ENCODE results near the gene EFNB3. TPM values are rescaled to one million over a fixed set of nuclear protein-coding genes. Genes with fewer than 3 reads are reported as not detected.
A peak's percentile ranks its signal among the peaks of the same experiment; 100 is the strongest.

The EFNB3 gene
- polyA plus RNA-seq, 1 donor, result 21.3 TPM

DNA sequence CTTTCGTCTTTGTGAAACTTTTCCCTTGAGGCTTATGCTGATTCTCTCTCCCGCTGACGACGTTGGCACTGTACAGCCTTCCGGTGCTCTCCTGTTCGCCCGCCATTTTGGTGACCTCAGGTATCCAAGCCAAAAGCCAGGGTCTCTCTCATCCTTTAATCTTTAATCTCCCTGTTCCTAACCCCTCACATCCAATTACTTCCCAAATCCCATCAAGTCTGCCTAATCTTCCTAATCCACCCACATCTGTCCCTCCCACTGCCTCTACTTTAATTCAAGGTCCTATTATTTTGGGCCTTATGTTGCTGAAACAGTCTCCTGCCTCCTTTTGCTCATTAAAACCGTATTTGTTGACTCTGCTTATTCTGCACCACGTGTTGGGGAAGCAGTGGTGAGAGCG lies 9.4 kb upstream of the EFNB3 start:
- DNase-seq, result no peak

DNA sequence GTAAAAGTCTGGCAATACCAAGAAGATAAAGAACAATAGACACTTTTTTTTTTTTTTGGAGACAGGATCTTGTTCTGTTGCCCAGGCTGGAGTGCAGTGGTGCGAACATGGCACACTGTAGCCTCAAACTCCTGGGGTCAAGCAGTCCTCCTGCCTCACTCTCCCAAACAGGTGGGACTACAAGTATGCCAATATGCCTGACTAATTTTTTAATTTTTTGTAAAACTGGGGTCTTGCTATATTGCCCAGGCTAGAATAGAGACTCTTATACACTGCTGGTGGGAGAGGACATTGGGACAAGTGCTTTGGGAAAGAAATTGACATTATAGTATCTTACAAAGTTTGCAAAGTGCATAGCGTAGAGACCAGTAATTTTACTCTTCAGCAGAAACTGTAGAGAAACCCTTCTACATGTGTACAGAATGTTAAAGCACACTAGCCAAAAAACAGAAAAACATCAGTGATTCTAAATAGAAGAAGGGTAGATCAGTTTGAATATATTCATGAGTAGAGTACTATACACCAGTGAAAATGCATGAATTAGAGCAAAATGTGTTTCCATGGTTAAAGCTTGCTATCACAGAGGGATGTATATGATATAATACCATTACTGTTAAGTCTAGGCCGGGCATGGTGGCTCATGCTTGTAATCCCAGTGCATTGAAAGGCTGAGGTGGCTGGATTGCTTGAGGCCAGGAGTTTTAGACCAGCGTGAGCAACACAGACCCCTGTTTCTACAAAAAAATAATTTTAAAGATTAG lies 7.0 kb upstream of the EFNB3 start:
- DNase-seq, result no peak

DNA sequence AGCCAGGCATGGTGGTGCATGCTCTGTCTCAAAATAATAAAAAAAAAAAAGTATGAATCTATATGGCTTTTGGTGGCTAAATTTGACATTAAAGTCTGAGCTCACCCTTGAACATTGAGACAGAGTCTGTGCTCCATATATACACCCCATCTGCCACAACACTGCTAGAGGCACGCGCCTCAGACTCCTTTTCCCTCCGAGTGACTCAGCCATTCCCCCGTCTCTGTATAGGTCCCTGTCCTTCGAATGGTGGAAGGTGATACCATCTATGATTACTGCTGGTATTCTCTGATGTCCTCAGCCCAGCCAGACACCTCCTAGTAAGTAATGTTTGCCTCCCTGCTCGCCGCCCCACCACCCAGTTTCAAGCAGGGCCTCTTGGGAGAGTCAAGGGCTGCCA lies 4.5 kb upstream of the EFNB3 start:
- no peak for DNase-seq

DNA sequence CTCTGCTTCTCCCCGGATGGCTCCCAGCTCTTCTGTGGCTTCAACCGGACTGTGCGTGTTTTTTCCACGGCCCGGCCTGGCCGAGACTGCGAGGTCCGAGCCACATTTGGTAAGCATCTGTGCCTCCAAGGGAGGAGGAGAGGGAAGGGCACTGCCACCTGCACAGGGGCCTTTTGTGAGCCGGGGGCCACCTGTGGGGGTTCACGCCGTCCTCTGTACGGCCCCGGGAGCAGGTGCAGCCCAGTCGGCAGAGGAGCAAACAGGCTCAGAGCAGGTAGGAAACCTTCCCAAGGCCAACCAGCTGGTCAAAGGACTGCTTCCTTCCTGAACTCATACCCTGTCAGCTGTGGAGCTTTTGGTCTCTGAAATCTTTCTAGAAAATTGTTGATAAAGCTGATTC lies 3.3 kb upstream of the EFNB3 start:
- no peak for DNase-seq

DNA sequence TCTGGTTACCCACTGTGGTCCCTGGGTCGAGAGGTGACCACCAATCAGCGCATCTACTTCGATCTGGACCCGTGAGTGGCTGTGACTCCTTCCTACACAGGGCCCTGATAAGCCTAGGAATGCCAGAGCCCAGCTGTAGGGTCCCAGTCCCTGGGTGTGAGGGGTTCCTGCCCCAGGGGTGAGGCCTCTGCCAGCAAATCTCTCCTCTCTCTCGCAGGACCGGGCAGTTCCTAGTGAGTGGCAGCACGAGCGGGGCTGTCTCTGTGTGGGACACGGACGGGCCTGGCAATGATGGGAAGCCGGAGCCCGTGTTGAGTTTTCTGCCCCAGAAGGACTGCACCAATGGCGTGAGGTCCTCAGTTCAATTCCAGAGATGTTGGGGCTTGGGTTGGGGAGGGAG lies 2.2 kb upstream of the EFNB3 start:
- DNase-seq, result no peak

DNA sequence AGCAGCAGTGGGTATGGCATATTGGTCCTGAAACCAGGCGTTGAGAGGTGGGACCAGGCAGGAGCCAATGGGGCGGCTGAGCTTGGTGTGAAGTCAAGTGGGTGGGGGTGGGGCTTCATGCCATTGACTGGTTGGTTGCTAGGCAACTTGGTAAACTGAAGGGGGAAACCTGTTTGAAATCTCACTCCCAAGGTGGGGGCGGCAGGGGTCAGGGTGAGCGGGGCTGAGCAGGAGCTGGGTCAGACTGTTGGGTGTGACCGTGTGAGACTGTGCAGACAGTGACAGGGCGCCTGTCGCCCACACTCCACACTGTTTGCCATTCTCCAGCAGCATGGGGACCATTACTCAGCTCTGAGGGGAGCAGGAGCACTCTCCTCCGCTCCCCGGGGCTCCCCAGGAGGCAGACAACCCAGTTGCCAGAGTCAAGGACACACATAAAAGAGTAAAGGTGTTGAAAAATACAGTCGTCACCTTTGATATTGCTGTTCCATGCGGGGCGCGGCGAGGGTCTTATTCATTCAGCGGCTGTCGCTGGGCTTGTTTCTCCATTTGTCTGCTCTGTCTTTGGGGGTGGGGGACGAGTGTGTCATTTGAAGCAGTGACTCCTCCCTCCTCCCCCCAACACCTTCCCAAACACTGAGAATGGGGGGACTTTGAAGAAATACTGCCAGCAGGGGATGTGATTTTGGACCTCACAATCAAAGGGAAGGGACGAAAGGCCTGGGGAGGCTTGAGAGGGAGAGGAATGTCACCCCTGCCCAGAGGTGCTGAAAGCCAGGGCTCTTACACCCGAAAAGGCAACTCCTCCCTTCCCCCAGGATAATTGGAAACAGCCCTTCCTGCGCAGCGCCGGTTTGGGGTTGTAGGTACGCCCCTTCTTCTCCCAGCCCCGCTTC lies 1.2 kb upstream of the EFNB3 start:
- peak; percentile 89 for DNase-seq

DNA sequence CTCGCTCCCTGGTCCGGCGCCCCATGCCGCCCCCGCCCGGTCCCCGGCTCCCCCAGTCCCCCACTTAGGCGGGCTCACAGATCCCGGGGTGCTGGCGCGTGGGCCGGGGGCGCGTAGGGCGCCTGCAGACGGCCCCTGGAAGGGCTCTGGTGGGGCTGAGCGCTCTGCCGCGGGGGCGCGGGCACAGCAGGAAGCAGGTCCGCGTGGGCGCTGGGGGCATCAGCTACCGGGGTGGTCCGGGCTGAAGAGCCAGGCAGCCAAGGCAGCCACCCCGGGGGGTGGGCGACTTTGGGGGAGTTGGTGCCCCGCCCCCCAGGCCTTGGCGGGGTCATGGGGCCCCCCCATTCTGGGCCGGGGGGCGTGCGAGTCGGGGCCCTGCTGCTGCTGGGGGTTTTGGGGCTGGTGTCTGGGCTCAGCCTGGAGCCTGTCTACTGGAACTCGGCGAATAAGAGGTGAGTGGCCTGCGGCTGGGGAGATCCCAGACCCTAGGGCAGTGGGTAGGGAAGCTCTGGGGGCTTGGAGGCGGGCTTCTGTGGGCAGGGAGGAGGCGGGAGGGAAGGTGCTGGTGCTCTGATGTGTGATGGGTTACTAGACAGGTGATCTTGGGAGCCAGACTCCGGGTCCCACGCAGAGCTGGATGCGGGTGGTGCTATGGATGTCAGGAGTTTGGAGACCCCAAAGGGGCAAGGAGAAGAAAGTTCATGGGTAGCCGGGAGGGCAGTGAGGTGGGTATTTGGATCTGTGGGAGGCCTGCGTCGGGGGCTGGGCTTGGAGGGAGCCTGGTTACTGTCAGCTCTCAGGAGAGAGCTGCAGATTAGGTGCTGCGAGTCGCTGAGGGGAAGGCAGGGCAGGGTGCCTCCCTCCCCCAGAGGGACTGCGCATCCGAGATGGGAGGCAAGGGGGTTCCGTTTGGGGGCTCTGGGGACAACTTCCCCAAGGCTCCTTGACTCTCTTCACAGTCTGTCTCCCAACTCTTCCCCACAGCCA lies 560 bp downstream of the EFNB3 start:
- peak; percentile 18 for DNase-seq

DNA sequence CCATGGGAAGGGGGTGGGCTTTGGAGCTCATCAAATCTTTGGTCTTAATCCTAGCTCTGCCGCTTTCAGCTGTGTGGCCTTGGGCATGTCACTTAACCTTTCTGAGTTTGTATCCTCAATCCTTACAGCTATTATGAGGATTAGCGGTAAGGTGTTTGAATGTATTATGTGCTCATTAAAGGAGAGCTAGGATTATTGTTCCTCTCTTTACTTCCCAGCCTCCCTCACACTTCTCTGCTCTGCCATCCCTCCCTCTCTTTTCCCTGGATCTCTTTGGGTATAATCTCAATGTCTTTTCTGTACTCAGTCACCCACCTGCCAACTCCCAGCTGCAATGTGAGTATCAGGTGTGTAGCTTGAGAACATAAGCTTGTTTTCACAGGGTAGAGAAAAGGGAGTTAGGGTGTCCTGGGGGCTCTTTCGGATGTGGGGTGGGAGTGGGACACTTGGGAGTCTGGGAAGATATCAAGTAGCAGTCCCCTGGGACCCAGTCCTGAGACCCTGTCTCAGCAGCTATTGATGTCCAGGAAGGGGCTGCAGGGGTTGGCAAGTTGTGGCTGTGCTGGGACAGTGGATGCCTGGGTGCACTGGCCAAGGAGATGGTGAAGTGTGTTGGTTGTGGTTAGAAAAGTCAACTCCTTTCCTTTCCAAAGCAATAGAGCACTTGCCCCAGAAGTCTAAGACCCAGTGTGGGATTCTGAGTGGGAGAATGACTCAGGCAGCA lies 1.8 kb downstream of the EFNB3 start:
- no peak for DNase-seq

DNA sequence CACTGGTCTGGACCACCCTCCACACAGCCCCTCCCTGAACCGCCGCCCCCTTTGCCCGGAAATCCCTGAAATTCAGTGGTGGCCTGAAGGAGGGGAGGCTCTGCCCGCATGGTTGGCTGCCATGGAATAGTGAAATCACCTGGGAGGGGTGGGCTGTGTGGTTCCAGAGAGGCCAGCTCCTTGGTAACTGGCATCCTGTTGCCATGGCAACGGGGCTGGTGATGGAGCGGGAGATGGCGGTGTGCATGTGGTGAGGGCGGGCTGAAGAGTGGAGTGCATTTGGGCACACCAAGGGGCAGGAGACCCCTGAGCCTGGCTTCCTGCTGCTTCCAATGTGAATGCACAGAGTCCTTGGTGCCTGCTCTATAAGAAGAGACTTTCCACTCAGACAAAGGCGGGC lies 2.4 kb downstream of the EFNB3 start:
- no peak for DNase-seq

DNA sequence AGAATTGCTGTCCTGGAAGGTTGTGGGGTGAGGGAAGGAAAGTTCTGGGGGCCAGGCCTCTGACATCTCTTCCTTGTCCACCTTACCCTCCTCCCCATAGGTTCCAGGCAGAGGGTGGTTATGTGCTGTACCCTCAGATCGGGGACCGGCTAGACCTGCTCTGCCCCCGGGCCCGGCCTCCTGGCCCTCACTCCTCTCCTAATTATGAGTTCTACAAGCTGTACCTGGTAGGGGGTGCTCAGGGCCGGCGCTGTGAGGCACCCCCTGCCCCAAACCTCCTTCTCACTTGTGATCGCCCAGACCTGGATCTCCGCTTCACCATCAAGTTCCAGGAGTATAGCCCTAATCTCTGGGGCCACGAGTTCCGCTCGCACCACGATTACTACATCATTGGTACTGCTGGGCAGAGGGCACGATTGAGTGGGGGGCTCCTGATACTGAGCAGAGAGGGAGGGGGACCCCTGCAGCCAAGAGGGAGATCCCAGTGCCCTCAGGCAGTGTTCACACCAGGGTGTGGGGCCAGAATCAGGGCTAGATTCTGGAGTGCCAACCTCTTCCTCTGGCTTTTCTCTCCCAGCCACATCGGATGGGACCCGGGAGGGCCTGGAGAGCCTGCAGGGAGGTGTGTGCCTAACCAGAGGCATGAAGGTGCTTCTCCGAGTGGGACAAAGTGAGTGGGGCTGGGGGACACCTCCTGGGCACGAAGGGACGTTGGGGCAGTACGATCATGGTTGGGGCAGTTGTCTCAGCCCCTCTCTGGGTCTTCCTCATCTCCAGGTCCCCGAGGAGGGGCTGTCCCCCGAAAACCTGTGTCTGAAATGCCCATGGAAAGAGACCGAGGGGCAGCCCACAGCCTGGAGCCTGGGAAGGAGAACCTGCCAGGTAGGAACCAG lies 3.1 kb downstream of the EFNB3 start:
- no peak for DNase-seq

DNA sequence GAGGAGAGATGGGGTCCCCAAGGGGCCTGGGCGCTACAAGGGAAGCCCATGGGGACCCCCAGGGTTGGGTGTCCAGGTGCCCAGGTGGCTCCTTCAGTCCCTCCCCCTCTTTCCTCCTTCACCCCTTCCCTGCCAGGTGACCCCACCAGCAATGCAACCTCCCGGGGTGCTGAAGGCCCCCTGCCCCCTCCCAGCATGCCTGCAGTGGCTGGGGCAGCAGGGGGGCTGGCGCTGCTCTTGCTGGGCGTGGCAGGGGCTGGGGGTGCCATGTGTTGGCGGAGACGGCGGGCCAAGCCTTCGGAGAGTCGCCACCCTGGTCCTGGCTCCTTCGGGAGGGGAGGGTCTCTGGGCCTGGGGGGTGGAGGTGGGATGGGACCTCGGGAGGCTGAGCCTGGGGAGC lies 4.0 kb downstream of the EFNB3 start:
- DNase-seq, result no peak

DNA sequence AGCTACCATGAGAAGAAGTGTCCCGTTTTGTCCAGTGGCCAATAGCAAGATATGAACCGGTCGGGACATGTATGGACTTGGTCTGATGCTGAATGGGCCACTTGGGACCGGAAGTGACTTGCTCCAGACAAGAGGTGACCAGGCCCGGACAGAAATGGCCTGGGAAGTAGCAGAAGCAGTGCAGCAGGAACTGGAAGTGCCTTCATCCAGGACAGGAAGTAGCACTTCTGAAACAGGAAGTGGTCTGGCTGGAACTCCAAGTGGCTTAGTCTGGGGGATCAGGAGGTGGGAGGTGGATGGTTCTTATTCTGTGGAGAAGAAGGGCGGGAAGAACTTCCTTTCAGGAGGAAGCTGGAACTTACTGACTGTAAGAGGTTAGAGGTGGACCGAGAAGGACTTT lies 5.3 kb downstream of the EFNB3 start:
- DNase-seq, result no peak

DNA sequence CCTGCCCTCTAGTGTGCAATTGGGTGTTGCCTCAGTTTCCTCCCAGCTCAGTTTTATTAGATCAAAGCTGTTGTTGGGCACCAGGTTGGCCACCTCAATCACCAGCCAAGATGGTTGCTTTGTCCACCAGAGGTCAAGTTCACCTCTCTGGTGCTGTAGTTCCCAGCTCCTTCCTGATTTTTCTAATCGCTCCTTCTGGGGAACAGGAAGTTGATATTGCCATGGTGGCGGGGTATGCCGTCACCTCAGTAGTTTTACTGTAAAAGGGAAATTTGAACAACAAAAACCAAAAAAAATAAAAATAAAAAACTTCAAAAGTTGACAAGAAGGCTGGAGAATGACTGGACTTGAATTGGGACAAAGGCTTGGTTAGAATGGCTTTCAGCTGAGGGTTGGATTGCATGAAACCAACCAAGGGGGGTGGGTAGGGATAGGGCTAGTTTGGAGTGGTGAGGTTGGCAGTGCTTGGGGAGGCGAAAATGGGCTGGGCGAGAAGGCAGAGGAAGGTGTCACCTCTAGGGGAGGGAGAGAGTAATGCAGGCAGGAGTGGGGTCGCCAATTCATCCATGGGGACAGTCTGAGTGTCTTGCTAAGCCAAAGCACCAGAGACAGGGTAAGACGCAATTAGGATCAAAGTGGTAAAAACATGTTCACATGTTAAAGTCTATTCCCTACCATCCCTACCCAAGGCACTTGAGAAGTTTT lies 6.2 kb downstream of the EFNB3 start:
- DNase-seq, result no peak

DNA sequence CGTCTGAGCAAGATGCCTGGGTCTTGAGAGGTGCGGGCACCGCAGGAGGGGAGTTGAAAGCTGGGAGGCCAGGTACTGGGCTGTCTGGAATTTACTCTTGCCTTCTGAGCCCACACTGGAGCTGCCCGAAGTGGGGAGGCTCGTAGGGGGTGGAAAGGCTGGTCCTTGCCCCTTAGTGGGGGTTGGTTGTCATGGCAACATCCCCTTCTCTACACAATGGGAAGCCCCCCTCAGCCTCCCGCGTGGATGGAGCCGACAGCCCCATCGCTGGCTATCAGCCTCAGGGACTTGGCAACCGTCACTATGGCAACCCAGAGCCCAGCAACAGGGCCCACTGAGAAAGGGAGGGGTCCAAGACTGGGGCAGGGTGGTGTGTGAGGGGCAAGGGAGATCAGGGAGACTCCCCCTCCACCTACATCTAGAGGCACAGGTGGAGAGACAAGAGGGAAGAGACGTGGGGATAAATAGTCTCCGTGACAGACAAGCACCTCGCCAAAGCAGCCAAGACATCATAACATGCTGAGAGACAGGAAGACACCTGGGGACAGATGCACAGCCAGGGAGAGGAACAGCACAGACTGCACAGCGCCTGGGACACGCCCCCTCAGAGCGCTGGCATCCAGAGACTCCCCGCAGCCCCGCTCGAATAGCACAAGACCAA lies 7.2 kb downstream of the EFNB3 start:
- no peak for DNase-seq

DNA sequence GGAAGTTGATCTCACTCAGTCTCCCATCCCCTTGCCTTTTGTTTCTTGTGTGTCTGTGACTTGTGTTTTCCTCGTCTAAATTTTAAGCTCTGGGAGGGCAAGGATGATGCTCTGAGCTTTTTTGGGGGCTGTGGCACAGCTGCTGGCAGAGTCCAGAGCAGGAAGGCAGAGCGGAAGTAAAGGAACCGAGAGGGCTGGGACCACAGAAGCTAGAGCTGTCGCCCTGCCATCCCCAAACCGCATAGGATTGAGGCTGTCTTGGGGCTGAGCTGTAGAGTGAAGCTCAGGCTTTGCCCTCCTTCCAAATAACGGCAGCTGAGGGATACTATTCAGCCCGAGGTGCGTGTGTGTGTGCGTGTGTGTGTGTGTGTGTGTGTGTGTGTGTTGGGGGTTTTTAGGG lies 8.8 kb downstream of the EFNB3 start:
- no peak for DNase-seq

DNA sequence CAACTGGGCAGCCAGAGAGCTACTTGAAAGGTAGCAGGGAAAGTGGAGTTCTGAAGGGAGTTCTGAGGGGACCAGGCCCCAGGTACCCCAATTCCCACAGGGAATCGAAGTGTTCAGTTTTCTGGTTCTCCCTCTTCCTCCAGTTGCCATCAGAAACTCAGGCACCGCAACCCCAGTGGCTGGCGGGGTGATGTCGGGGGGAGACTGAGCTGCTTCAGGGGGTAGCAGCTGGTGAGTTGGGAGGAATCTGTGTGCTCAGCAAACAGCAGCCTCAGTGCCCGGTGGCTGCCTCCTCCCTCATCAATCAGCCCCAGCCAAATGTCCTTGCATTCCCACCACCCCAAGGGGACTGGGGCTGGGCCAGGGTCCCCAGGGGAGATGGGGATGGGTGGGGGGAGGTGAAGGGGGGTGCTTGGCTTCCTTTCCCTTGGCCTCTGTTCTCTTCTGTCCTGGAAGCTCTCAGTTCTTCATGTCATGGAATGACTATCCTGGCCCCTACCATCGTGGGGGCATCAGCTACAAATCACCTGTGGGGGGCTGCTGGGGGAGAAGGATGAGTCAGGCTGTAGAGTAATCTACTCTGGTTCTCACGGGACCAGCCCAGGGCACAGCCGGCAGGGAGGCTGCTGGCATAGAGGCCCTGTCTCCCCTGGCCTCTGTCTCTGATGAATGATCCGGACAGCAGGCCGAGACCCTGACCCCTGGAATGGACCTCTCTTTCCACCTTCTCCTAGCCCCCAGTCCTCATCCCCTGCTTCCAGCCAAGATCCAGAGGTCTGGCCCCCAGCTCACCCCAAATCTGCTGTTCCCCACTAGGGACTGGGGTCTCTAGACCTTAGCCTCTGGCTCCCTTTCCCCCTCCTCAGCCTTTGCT lies 10.0 kb downstream of the EFNB3 start:
- DNase-seq, result no peak

DNA sequence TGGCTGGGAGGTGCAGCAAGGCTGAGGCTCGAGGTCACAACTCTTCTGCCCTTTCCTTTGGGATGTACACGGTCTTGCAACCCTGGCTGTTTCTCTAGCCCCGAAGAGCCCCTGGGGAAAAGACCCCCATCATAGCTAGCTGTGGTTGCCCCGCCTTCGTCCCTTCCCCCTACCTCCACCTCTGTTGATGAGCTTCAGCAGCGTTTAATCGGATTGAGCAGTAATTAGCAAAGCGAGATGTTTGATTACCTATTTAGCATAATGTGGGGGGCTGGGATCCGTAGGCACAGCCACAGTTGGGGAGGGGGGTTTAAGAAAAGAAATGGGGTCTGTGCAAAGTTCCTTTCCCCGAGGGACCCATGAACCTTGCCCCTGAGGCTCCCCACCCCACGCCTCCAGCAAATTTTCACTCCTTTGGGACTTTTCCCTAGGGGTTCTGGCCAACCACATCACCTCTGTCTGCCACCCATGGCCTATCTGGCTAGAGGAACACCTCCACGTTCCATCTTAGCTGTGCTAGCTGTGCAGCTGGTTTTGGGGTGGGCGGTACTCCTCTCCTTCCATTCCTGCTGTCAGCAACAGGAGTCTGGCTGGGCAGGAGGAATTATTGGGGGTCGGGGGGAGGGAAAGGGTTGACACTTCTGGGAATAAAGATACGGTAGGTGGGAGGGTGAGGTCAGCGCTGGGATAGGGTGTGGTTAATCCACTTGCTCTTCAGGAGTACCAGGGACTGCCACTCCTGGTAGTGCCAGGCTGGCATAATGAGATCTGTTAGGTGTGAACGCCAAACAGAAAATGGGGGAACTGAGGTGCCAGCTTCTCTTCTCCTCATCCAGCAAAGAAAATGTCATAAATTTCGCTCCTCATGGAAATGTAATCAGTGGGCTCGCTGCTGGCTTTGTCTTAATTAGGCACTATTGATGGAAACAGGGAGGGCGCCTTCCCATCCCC lies 11.2 kb downstream of the EFNB3 start:
- no peak for DNase-seq

All from left kidney (tissue), 2 donors.